Panc1 (cell line): ENCODE results near the gene PARD3. TPM values are rescaled to one million over a fixed set of nuclear protein-coding genes. Genes with fewer than 3 reads are reported as not detected.

Experiments used
- ATAC-seq: fragments of 200-7000 bp; cut with Tn5 transposase; 2 replicates; pipeline ENCODE4 v1.9.1; 2020; ENCODE audit warnings: mild to moderate bottlenecking, moderate library complexity
- BruUV-seq: library from RNA; stranded (reverse); fragments of 400-500 nt; replicated peaks from 2 replicates; lab custom pipeline; 2021; lab: Mats Ljungman, UMichigan
- CTCF ChIA-PET: fragments of 300-600 bp; sonication (Branson Sonifier 250); formaldehyde crosslinking; loops from one replicate; lab custom pipeline; 2022; ENCODE audit warnings: antibody characterized with exemption; lab: Charles Lee
- POLR2A ChIA-PET: fragments of 300-600 bp; sonication (Branson Sonifier 250); formaldehyde crosslinking; loops from one replicate; lab custom pipeline; 2022; ENCODE audit warnings: antibody characterized with exemption; lab: Charles Lee
- DNase-seq: peaks from one replicate; pipeline ENCODE4 v3.0.0-alpha.2; 2010; ENCODE audit warnings: low read depth, low spot score
- H3K27ac ChIP-seq: 2 replicates; pipeline ENCODE4 v1.5.1; 2011; ENCODE audit warnings: mild to moderate bottlenecking, low read length, inconsistent platforms
- H3K27me3 ChIP-seq: fragments of 200-500 bp; sonication (Bioruptor generic); 2 replicates; pipeline ENCODE4 v1.6.0; 2014; ENCODE audit warnings: low read length, inconsistent platforms; ENCODE audit not compliant: control insufficient read depth, insufficient read depth
- H3K36me3 ChIP-seq: fragments of 200-500 bp; sonication (Bioruptor generic); 2 replicates; pipeline ENCODE4 v1.5.1; 2014; ENCODE audit warnings: inconsistent platforms, mild to moderate bottlenecking, low read length, moderate library complexity; ENCODE audit not compliant: control insufficient read depth, insufficient read depth
- H3K4me1 ChIP-seq: 2 replicates; pipeline ENCODE4 v1.5.1; 2011; ENCODE audit warnings: inconsistent platforms, mild to moderate bottlenecking, low read length, moderate library complexity; ENCODE audit not compliant: control insufficient read depth, insufficient read depth
- H3K4me3 ChIP-seq, 2 experiments: 2 replicates each; pipeline ENCODE4 v1.5.1; 2011 to 2012; ENCODE audit warnings: low read depth in 2 of 2, low read length in 2 of 2, mild to moderate bottlenecking in 2 of 2, inconsistent platforms in 1 of 2, moderate library complexity in 1 of 2
- H3K9me3 ChIP-seq: fragments of 200-500 bp; sonication (Bioruptor generic); 2 replicates; pipeline ENCODE4 v1.5.1; 2014; ENCODE audit warnings: low read depth, mild to moderate bottlenecking, inconsistent platforms, low read length, moderate library complexity; ENCODE audit not compliant: control insufficient read depth, insufficient read depth
- POLR2AphosphoS5 ChIP-seq: IDR thresholded peaks from 2 replicates; pipeline ENCODE4 v1.6.1; 2012; ENCODE audit warnings: mild to moderate bottlenecking, low read depth, low read length, moderate library complexity
- SIN3A ChIP-seq: IDR thresholded peaks from 2 replicates; pipeline ENCODE4 v1.6.1; 2012; ENCODE audit warnings: low read depth, mild to moderate bottlenecking, low read length, moderate library complexity, borderline replicate concordance; ENCODE audit not compliant: insufficient read depth
- TCF7L2 ChIP-seq: IDR thresholded peaks from 2 replicates; pipeline ENCODE4 v1.6.1; 2011; ENCODE audit warnings: mild to moderate bottlenecking, low read depth, low read length, inconsistent platforms
- in situ Hi-C: cut with HindIII; loops from 2 replicates; pipeline ENCODE4 v1.10.0; 2016; ENCODE audit warnings: low sequenced_read_pairs, low pct_unique_long_range_greater_than_20kb
- intact Hi-C: fragments of 100-400 bp; cut with micrococcal nuclease; formaldehyde crosslinking; loops from one replicate; pipeline ENCODE4 v1.10.0; 2022; ENCODE audit not compliant: unreplicated experiment
- total RNA-seq: library from RNA; stranded (reverse); gene quantifications from one replicate; pipeline ENCODE4 v1.2.1, GENCODE V29; 2021; ENCODE audit not compliant: unreplicated experiment
- TF ChIP-seq, protein P1 (sequence below), 2 experiments: IDR thresholded peaks; 2 replicates each; pipeline ENCODE4 v1.6.1; 2011 to 2012; ENCODE audit warnings: low read depth in 2 of 2, control low read depth in 1 of 2, low read length in 1 of 2, mild to moderate bottlenecking in 1 of 2, moderate library complexity in 1 of 2; ENCODE audit not compliant: insufficient read depth in 1 of 2
- TF ChIP-seq, protein P2 (sequence below): fragments of 450-650 bp; IDR thresholded peaks from 2 replicates; pipeline ENCODE4 v1.5.1; 2017; ENCODE audit warnings: mild to moderate bottlenecking

PARD3 gene
- total RNA-seq, 1 experiment from 2014 or later: 29.8 TPM

DNA sequence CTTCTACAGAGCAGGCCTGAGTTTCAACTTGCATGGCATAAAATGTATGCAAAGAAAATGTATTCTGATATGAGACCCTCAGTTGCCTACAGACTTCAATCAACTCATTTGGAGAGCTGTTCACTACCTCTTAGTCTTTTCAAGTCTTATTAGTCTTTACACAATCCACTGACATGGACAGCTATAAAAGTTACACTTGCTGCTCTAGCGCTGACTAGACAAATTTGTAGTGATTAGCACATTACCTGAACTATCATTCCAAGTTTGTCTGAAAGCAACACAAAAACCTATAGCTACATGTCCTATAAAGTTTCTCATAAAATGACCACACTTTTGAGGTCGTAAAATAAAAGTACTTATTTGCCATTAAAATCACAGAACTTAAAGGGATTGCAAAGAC is 83.9 kb downstream of the PARD3 start:
- ATAC-seq (no peak), DNase-seq (no peak)
- TF ChIP-seq, protein P1, sequence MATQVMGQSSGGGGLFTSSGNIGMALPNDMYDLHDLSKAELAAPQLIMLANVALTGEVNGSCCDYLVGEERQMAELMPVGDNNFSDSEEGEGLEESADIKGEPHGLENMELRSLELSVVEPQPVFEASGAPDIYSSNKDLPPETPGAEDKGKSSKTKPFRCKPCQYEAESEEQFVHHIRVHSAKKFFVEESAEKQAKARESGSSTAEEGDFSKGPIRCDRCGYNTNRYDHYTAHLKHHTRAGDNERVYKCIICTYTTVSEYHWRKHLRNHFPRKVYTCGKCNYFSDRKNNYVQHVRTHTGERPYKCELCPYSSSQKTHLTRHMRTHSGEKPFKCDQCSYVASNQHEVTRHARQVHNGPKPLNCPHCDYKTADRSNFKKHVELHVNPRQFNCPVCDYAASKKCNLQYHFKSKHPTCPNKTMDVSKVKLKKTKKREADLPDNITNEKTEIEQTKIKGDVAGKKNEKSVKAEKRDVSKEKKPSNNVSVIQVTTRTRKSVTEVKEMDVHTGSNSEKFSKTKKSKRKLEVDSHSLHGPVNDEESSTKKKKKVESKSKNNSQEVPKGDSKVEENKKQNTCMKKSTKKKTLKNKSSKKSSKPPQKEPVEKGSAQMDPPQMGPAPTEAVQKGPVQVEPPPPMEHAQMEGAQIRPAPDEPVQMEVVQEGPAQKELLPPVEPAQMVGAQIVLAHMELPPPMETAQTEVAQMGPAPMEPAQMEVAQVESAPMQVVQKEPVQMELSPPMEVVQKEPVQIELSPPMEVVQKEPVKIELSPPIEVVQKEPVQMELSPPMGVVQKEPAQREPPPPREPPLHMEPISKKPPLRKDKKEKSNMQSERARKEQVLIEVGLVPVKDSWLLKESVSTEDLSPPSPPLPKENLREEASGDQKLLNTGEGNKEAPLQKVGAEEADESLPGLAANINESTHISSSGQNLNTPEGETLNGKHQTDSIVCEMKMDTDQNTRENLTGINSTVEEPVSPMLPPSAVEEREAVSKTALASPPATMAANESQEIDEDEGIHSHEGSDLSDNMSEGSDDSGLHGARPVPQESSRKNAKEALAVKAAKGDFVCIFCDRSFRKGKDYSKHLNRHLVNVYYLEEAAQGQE (IDR thresholded peaks at IDR 0.05; ENCODE audit: insufficient read depth in 1 of 2, low read depth in 2 of 2, low read length in 1 of 2): no peak
- no peak for TF ChIP-seq POLR2AphosphoS5
- no peak for TF ChIP-seq TCF7L2
- TF ChIP-seq, protein P2, sequence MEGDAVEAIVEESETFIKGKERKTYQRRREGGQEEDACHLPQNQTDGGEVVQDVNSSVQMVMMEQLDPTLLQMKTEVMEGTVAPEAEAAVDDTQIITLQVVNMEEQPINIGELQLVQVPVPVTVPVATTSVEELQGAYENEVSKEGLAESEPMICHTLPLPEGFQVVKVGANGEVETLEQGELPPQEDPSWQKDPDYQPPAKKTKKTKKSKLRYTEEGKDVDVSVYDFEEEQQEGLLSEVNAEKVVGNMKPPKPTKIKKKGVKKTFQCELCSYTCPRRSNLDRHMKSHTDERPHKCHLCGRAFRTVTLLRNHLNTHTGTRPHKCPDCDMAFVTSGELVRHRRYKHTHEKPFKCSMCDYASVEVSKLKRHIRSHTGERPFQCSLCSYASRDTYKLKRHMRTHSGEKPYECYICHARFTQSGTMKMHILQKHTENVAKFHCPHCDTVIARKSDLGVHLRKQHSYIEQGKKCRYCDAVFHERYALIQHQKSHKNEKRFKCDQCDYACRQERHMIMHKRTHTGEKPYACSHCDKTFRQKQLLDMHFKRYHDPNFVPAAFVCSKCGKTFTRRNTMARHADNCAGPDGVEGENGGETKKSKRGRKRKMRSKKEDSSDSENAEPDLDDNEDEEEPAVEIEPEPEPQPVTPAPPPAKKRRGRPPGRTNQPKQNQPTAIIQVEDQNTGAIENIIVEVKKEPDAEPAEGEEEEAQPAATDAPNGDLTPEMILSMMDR: no peak
- TF ChIP-seq SIN3A: no peak
- Histone ChIP-seq H3K4me1 (peaks cover 10% of the 10 kb centered on the region), H3K27me3 (no peaks in the 10 kb centered on the region), H3K4me3 (no peak overlapping the region), H3K27ac (no peak overlapping the region), H3K9me3 (no peaks in the 10 kb centered on the region), H3K36me3 (no peaks in the 10 kb centered on the region)
- intact Hi-C loops: no loop called here
- ChIA-PET CTCF (no interaction called here), POLR2A (no interaction called here)
- BruUV-seq: no TSS peak
- in situ Hi-C loops: no loop called here

DNA sequence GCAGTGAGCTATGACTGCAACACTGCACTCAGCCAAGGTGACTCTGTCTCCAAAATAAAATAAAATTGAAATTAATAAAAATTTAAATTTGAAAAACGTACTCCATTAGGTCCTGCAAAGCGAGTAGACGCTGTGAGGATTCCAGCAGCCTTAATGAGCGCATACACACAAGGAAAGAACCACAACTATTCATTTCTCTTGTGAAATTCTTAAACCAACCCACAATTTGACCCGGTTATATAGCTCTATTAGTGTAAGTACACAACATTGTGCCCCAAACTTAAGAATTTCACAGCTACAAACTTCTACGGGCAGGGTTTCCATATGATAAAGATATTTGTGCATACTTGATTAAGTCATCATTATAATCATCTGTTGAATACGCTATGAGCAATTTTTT is 84.4 kb downstream of the PARD3 start:
- H3K4me3 ChIP-seq: no peak overlapping the region
- H3K4me1 ChIP-seq: peaks cover 10% of the 10 kb centered on the region
- no peak overlapping the region for H3K27ac ChIP-seq
- ChIA-PET POLR2A (no interaction called here), CTCF (no interaction called here)
- no peaks in the 10 kb centered on the region for H3K27me3 ChIP-seq
- in situ Hi-C loops: no loop called here
- ATAC-seq: no peak
- intact Hi-C loops: no loop called here
- H3K9me3 ChIP-seq: no peaks in the 10 kb centered on the region
- TF ChIP-seq SIN3A (no peak), POLR2AphosphoS5 (no peak), TCF7L2 (no peak)
- TF ChIP-seq, protein P2: no peak
- TF ChIP-seq, protein P1 (IDR thresholded peaks at IDR 0.05; ENCODE audit: insufficient read depth in 1 of 2, low read depth in 2 of 2, low read length in 1 of 2): no peak
- no TSS peak for BruUV-seq
- H3K36me3 ChIP-seq: no peaks in the 10 kb centered on the region
- no peak for DNase-seq
